Neural cell (in vitro differentiated cells): ENCODE results near the gene USF1. TPM values are rescaled to one million over a fixed set of nuclear protein-coding genes. Genes with fewer than 3 reads are reported as not detected.

Experiments used
- H2AFZ ChIP-seq: fragments of 200-600, 300-800 bp; sonication (generic), shearing (Covaris generic); 2 replicates; pipeline ENCODE4 v1.6.0; 2014; ENCODE audit warnings: low read depth, mild to moderate bottlenecking, antibody characterized with exemption, low read length, moderate library complexity
- H3F3A ChIP-seq: fragments of 200-600 bp; shearing (Covaris generic); 2 replicates; pipeline ENCODE4 v1.6.1; 2016; ENCODE audit warnings: mild to moderate bottlenecking, moderate library complexity, mixed read lengths, antibody characterized with exemption, low read length; ENCODE audit not compliant: insufficient read depth, poor library complexity, severe bottlenecking
- H3K27ac ChIP-seq: fragments of 200-600, 300-800 bp; sonication (generic), shearing (Covaris generic); 2 replicates; pipeline ENCODE4 v1.5.1; 2014; ENCODE audit warnings: mild to moderate bottlenecking, low read length, moderate library complexity
- H3K27me3 ChIP-seq: fragments of 300-800, 200-600 bp; sonication (generic), shearing (Covaris generic); 2 replicates; pipeline ENCODE4 v1.6.0; 2014; ENCODE audit warnings: mild to moderate bottlenecking, low read depth, low read length, moderate library complexity; ENCODE audit not compliant: insufficient read depth
- H3K36me3 ChIP-seq: fragments of 300-800, 200-600 bp; sonication (generic), shearing (Covaris generic); 2 replicates; pipeline ENCODE4 v1.5.1; 2014; ENCODE audit warnings: mild to moderate bottlenecking, antibody characterized with exemption, low read length, moderate library complexity; ENCODE audit not compliant: insufficient read depth
- H3K4me2 ChIP-seq: fragments of 300-800, 200-600 bp; sonication (generic), shearing (Covaris generic); 2 replicates; pipeline ENCODE4 v1.6.0; 2014; ENCODE audit warnings: mild to moderate bottlenecking, low read length
- H3K4me3 ChIP-seq: fragments of 300-800, 200-600 bp; sonication (generic), shearing (Covaris generic); 2 replicates; pipeline ENCODE4 v1.5.1; 2014; ENCODE audit warnings: mild to moderate bottlenecking, low read length, moderate library complexity
- H3K79me2 ChIP-seq: fragments of 200-600 bp; shearing (Covaris generic); replicated peaks from 2 replicates; pipeline ENCODE4 v1.6.0; 2014; ENCODE audit warnings: mild to moderate bottlenecking, low read length, moderate library complexity; ENCODE audit not compliant: insufficient read depth
- H3K9ac ChIP-seq: fragments of 300-800, 200-600 bp; sonication (generic), shearing (Covaris generic); 2 replicates; pipeline ENCODE4 v1.6.1; 2016; ENCODE audit warnings: mild to moderate bottlenecking, low read length, mixed read lengths
- H3K9me2 ChIP-seq: fragments of 200-600 bp; shearing (Covaris generic); 2 replicates; pipeline ENCODE4 v1.6.1; 2016; ENCODE audit warnings: mild to moderate bottlenecking, low read length, mixed read lengths; ENCODE audit not compliant: insufficient read depth
- H3K9me3 ChIP-seq: fragments of 200-600, 300-800 bp; sonication (generic), shearing (Covaris generic); 2 replicates; pipeline ENCODE4 v1.6.1; 2016; ENCODE audit warnings: mild to moderate bottlenecking, mixed run types, low read length, moderate library complexity, mixed read lengths
- H4K20me1 ChIP-seq: fragments of 200-600 bp; shearing (Covaris generic); 2 replicates; pipeline ENCODE4 v1.6.1; 2016; ENCODE audit warnings: mild to moderate bottlenecking, mixed run types; ENCODE audit not compliant: insufficient read depth
- EP300 ChIP-seq: fragments of 450-650 bp; conservative IDR thresholded peaks from 2 replicates; pipeline ENCODE4 v1.6.1; 2014; ENCODE audit warnings: antibody characterized with exemption, mild to moderate bottlenecking, moderate library complexity; ENCODE audit not compliant: poor library complexity, severe bottlenecking
- EZH2 ChIP-seq: fragments of 200-600, 300-800 bp; shearing (Covaris generic), sonication (generic); IDR thresholded peaks from 2 replicates; pipeline ENCODE4 v1.6.1; 2014; ENCODE audit warnings: antibody characterized with exemption, low read length, borderline replicate concordance, mild to moderate bottlenecking; ENCODE audit not compliant: insufficient read depth, poor library complexity, severe bottlenecking
- MXI1 ChIP-seq: fragments of 450-650 bp; conservative IDR thresholded peaks from 2 replicates; pipeline ENCODE4 v1.6.1; 2014; ENCODE audit warnings: antibody characterized with exemption, mild to moderate bottlenecking; ENCODE audit not compliant: poor library complexity, severe bottlenecking
- POLR2AphosphoS5 ChIP-seq: IDR thresholded peaks from 2 replicates; pipeline ENCODE4 v1.6.1; 2012
- RAD21 ChIP-seq: fragments of 450-650 bp; conservative IDR thresholded peaks from 2 replicates; pipeline ENCODE4 v1.6.1; 2014; ENCODE audit warnings: antibody characterized with exemption, mild to moderate bottlenecking, moderate library complexity
- REST ChIP-seq: IDR thresholded peaks from 2 replicates; pipeline ENCODE4 v1.6.1; 2012; ENCODE audit warnings: borderline replicate concordance
- SMC3 ChIP-seq: fragments of 450-650 bp; conservative IDR thresholded peaks from 2 replicates; pipeline ENCODE4 v1.6.1; 2014; ENCODE audit warnings: antibody characterized with exemption, mild to moderate bottlenecking, moderate library complexity; ENCODE audit not compliant: poor library complexity
- TAF1 ChIP-seq: IDR thresholded peaks from 2 replicates; pipeline ENCODE4 v1.6.1; 2012; ENCODE audit warnings: low read depth
- polyA plus RNA-seq: library from polyadenylated mRNA; depleted of rRNA; stranded (reverse); fragments of >200 nt; gene quantifications from 2 replicates; pipeline ENCODE4 v1.2.3, GENCODE V29; 2014

Gene USF1
- polyA plus RNA-seq, 1 donor from 2014 or later = 366 TPM

- H3K4me2 ChIP-seq = peak overlapping the region; percentile 45
- peak overlapping the region; percentile 91 for H3K4me3 ChIP-seq
- H3K36me3 ChIP-seq = peaks cover 7% of the 10 kb centered on the region
- H3F3A ChIP-seq = peaks cover 3% of the 10 kb centered on the region
- no peaks in the 10 kb centered on the region for H3K27me3 ChIP-seq
- no peak for TF ChIP-seq EZH2
- TF ChIP-seq SMC3 = no peak
- no peak for TF ChIP-seq POLR2AphosphoS5
- no peak for TF ChIP-seq RAD21
- TF ChIP-seq MXI1 = no peak
- H3K9me3 ChIP-seq = peaks cover 12% of the 10 kb centered on the region
- H3K9me2 ChIP-seq = no peaks in the 10 kb centered on the region
- peaks cover 22% of the 10 kb centered on the region for H3K79me2 ChIP-seq
- H3K27ac ChIP-seq = peak overlapping the region; percentile 95
- H2AFZ ChIP-seq = peak overlapping the region; percentile 76
- peak overlapping the region; percentile 98 for H3K9ac ChIP-seq
- H4K20me1 ChIP-seq = no peaks in the 10 kb centered on the region
Measured at GRCh38 chr1:161046605-161047228, 940 bp upstream of the USF1 start.

- Histone ChIP-seq H3K9ac (peak overlapping the region; percentile 98), H3F3A (peaks cover 3% of the 10 kb centered on the region), H3K79me2 (peaks cover 22% of the 10 kb centered on the region), H3K27me3 (no peaks in the 10 kb centered on the region), H3K4me2 (peak overlapping the region; percentile 97), H3K27ac (peak overlapping the region; percentile 95), H3K9me3 (peaks cover 12% of the 10 kb centered on the region), H3K9me2 (no peaks in the 10 kb centered on the region), H3K4me3 (peak overlapping the region; percentile 91), H2AFZ (peak overlapping the region; percentile 76), H4K20me1 (no peaks in the 10 kb centered on the region), H3K36me3 (peaks cover 10% of the 10 kb centered on the region)
- TF ChIP-seq RAD21 = no peak
- TF ChIP-seq TAF1 = peak; percentile 60
- TF ChIP-seq POLR2AphosphoS5 = peak; percentile 60
- TF ChIP-seq REST = peak; percentile 39
Measured at GRCh38 chr1:161044908-161045735, 655 bp downstream of the USF1 start.

GRCh38 chr1:161044535-161044907, 1.3 kb downstream of the USF1 start:
- TF ChIP-seq REST (no peak), EP300 (no peak), POLR2AphosphoS5 (no peak), EZH2 (no peak), RAD21 (no peak), TAF1 (no peak)
- H3K79me2 ChIP-seq = peaks cover 22% of the 10 kb centered on the region
- no peaks in the 10 kb centered on the region for H3K27me3 ChIP-seq
- H2AFZ ChIP-seq = peak overlapping the region; percentile 76
- H3K4me2 ChIP-seq = peak overlapping the region; percentile 97
- H3K9ac ChIP-seq = peak overlapping the region; percentile 98
- H3K4me3 ChIP-seq = peak overlapping the region; percentile 91
- peaks cover 3% of the 10 kb centered on the region for H3F3A ChIP-seq
- peaks cover 16% of the 10 kb centered on the region for H3K36me3 ChIP-seq
- H3K9me3 ChIP-seq = peaks cover 12% of the 10 kb centered on the region
- H3K9me2 ChIP-seq = no peaks in the 10 kb centered on the region
- H3K27ac ChIP-seq = peak overlapping the region; percentile 95
- no peaks in the 10 kb centered on the region for H4K20me1 ChIP-seq
